IPS-NIHi7 (cell line): Measurements from ENCODE around the gene KNL1.
"Not testable (repeated sequence)": the region's sequence is repeated elsewhere in the genome, so short reads cannot be mapped to it uniquely, and the experiment has no call there.

Experiments
- DNase-seq: peaks from one replicate; pipeline ENCODE4 v3.0.0; 2012; ENCODE audit warnings: mixed read lengths; ENCODE audit errors: extremely low spot score

Gene KNL1

DNA sequence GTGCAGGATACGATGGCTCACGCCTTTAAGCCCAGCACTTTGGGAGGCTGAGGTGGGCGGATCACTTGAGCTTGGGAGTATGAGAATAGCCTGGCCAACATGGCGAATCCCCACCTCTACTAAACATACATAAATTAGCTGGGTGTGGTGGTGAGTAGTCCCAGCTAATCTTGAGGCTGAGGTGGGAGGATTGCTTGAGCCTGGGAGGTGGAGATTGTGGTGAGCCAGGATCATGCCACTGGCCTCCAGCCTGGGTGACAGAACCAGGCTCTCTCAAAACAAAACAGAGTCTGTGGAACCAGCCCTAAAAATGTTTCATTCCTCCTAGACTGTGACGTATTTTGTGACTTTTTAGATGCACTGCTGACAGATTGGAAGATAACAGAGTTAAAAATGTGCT lies 66.6 kb downstream of the KNL1 start:
- DNase-seq: no peak

DNA sequence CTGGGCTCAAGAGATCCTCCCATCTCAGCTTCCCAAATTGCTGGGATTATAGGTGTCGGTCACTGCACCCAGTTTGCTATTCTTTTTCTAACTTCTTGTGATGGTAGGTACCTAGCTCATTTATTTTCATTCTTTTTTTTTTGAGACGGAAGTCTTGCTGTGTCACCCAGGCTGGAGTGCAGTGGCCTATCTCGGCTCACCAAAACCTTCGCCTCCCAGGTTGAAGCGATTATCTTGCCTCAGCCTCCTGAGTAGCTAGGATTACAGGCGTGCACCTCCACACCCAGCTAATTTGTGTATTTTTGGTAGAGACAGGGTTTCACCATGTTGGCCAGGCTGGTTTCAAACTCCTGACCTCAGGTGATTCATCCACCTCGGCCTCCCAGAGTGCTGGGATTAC lies 70.9 kb downstream of the KNL1 start:
- DNase-seq: no peak

- not testable (repeated sequence) for DNase-seq
These were observed 82.2 kb downstream of the KNL1 start for GRCh38 chr15:40676290-40676689.

- DNase-seq: not testable (repeated sequence)
These were observed 82.9 kb downstream of the KNL1 start for GRCh38 chr15:40676906-40677305.

GRCh38 chr15:40680151-40680550 lies 86.1 kb downstream of the KNL1 start:
- no peak for DNase-seq

GRCh38 chr15:40680959-40681358 lies 86.9 kb downstream of the KNL1 start:
- DNase-seq: not testable (repeated sequence)

DNA sequence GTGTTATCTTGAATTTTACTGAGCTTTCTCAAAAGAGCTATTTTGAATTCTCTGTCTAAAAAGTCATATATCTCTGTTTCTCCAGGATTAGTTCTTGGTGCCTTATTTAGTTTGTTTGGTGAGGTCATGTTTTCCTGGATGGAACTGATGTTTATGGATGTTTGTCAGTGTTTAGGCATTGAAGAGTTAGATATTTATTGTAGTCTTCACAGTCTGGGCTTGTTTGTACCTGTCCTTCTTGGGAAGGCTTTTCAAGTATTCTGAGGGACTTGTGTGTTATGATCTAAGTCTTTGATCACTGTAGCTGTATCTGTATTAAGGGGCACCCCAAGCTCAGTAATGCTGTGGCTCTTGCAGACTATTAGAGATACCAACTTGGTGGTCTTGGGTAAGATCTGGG lies 90.3 kb downstream of the KNL1 start:
- no peak for DNase-seq

DNA sequence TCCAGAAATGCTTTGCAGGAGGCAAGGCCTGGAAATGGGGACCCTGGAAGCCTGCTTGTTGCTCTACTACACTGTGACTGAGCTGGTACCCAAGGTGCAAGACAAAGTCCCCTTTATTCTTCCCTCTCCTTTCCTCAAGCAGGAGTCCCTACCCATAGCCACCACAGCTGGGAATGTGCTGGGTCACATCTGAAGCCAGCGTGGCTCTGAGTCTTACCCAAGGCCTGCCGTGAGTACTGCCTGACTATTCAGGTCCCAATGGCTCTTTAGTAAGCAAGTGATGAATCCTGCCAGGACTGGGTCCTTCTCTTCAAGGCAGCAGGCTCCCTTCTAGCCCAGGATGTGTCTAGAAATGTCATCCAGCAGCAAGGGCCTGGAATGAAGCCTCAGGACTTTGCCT lies 91.3 kb downstream of the KNL1 start:
- no peak for DNase-seq

DNA sequence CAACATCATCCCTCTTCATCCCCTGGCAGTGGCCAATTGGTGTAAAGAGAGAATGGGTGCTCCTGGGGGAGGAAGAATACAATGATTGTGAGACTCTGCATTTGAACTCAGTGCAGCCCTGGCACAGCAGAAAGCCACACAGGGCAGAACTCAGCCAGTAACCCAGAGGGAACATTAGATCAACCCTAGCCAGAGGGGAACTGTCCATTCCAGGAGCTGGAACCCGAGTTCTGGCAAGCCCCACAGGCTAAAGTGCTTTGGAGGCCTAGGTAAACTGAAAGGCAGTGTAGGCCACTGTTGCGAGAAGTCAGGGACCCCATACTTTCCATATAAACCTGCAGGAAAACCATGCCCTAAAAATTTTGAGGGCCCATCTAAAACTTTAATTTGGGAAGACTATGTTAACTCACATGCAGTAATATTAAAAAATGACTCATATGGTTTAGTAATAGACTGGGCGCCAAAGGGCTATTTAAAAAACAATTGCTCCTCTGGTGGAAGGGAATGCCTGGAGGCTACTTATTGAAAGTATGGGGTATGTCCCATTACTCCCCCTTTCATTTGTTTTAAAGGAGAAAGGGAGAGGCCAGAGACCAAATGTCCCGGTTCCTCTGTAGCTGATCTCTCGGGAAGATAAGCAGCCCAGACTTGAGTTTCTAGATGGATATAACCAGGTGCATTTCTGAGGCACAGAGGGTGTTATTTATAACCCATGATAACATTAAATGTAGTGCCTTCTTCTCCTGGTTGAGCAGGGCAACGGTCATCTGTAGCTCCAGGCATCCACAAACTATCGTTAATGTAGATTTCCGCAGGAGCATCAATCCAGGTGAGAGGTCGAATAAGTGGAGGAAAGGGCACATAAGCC lies 95.1 kb downstream of the KNL1 start:
- DNase-seq: no peak

- no peak for DNase-seq
These were observed 97.7 kb downstream of the KNL1 start for GRCh38 chr15:40691737-40692136.

DNA sequence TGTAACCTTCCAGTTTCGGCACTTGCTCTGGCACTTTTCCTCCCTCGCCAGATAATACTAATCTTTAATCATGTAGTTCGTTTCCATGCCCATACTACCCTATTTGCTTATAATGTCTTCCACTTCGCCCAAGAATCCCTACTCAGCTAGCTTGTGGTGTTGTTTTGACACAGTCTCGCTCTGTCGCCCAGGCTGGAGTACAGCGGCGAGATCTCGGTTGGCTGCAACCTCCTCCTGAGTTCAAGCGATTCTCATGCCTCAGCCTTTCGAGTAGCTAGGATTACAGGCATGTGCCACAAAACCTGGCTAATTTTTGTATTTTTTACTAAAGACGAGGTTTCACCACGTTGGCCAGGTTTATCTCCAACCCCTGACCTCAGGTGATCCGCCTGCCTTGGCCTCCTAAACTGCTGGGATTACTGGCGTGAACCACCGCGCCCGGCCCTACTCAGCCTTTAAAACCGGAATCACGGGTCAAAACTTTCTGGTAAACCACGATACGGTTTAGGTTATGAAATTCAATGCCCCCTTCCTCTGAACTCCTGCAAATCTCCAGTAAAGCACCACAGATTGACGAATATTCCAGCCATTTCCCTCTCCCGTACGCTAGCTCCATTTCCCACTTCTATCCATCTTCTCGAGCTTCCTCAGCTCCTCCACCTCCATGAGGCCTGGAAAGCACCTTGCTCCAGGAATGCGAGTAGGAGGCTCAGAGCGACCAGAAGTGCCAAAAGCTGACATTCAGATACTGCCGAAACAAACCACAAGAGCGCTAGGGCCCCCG lies 100.0 kb downstream of the KNL1 start:
- DNase-seq: no peak

- peak; percentile 96 for DNase-seq
These were observed 100.8 kb downstream of the KNL1 start, which contains the start of gene RAD51 for GRCh38 chr15:40694688-40695468. Gene RAD51 (plus strand): TSS chr15:40695174. CDS start chr15:40698759, 3,585 bp downstream.

DNA sequence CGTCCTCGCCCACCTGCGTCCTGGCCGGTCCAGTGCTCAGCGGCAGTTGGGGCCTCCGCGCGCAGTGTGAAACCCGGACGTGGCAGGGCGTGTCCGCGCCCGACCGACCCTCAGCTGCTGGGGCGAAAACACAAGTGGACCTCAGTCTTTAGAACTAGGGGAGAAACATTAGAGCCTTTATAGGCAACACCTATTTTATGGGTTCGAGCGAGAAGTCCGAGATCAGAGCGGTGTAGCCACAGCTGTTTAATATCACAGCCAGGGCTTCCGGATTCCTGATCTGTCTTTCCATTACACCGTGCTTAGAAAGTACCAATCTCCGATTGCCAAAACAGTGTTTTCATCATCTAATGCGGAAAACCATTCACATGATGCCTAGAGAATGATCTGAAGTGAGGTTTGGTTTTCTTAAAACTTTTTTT lies 101.4 kb downstream of the KNL1 start:
- DNase-seq: peak; percentile 64

DNA sequence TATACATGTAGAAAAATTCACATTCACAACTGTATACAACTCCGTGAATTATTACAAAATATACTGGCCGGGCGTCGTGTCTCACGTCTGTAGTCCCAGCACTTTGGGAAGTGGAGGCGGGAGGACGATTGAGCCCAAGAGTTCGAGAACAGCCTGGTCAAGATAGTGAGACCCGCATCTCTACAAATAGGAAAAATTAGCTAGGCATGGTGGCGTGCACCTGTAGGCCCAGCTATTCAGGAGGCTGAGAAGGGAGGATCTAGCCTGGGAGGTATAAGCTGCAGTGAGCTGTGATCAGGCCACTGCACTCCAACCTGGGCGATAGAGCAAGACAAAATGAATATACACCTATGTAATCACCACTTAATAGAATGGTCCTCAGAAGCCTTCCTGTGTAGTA lies 102.2 kb downstream of the KNL1 start:
- DNase-seq: no peak

- no peak for DNase-seq
These were observed 103.9 kb downstream of the KNL1 start for GRCh38 chr15:40697916-40698315.

DNA sequence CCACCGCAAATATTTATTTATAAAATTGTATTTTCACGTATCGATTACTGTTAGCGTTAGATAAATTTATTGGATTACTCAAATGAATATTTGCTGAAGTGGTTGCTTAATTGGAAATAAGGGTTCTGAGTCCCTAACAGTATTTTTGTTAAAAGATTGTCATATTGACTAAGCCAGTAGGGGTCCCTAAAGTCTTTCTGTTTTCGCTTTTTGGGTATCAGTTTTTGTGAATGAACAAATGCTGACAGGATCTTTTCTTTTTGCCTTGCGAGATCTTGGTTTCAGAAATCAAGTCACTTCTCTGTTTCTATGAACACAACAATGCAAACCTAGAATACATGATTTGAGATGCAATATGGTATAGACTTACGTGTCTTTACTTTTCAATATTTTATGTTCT lies 108.0 kb downstream of the KNL1 start:
- peak; percentile 14 for DNase-seq

DNA sequence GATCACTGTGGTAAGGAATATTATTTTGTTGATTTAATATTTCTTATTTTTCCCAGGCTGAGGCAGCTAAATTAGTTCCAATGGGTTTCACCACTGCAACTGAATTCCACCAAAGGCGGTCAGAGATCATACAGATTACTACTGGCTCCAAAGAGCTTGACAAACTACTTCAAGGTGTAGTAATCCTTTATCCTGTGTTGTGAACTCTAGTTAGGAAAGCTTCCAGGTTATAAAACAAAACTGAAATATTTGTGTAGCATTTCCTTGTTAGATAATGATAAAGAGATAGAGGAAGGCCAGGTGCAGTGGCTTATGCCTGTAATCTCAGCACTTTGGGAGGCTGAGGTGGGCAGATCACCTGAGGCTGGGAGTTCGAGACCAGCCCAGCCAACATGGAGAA lies 112.1 kb downstream of the KNL1 start:
- no peak for DNase-seq
